ENCODE results near the gene GABPB1. TPM values are rescaled to one million over a fixed set of nuclear protein-coding genes. Genes with fewer than 3 reads are reported as not detected.

Gene GABPB1
- total RNA-seq, 1 experiment from 2014 or later = 44.0 TPM

GRCh38 chr15:50353975-50354837 is 792 bp downstream of the GABPB1 start:
- peak; percentile 83 for DNase-seq (ENCODE audit: low read depth, low spot score)
- in situ Hi-C loops (cut with HindIII; ENCODE audit: low pct_unique_long_range_greater_than_20kb, low sequenced_read_pairs) = no loop called here

- in situ Hi-C loops (cut with HindIII; ENCODE audit: low pct_unique_long_range_greater_than_20kb, low sequenced_read_pairs) = no loop called here
- DNase-seq (ENCODE audit: low read depth, low spot score) = peak; percentile 8
Measured at GRCh38 chr15:50353251-50353974, 1.6 kb downstream of the GABPB1 start.

GRCh38 chr15:50350621-50351020 is 4.4 kb downstream of the GABPB1 start:
- in situ Hi-C loops (cut with HindIII; ENCODE audit: low pct_unique_long_range_greater_than_20kb, low sequenced_read_pairs) = no loop called here
- no peak for DNase-seq (ENCODE audit: low read depth, low spot score)

- DNase-seq (ENCODE audit: low read depth, low spot score) = no peak
- in situ Hi-C loops (cut with HindIII; ENCODE audit: low pct_unique_long_range_greater_than_20kb, low sequenced_read_pairs) = no loop called here
Measured at GRCh38 chr15:50345298-50345697, 9.7 kb downstream of the GABPB1 start.

- DNase-seq (ENCODE audit: low read depth, low spot score) = no peak
- in situ Hi-C loops (cut with HindIII; ENCODE audit: low pct_unique_long_range_greater_than_20kb, low sequenced_read_pairs) = no loop called here
Measured at GRCh38 chr15:50344006-50344464, 11.0 kb downstream of the GABPB1 start.

GRCh38 chr15:50341616-50342136 is 13.3 kb downstream of the GABPB1 start:
- DNase-seq (ENCODE audit: low read depth, low spot score) = no peak
- in situ Hi-C loops (cut with HindIII; ENCODE audit: low pct_unique_long_range_greater_than_20kb, low sequenced_read_pairs) = no loop called here

GRCh38 chr15:50340416-50340815 is 14.6 kb downstream of the GABPB1 start:
- DNase-seq (ENCODE audit: low read depth, low spot score) = no peak
- in situ Hi-C loops (cut with HindIII; ENCODE audit: low pct_unique_long_range_greater_than_20kb, low sequenced_read_pairs) = no loop called here

GRCh38 chr15:50339717-50340116 is 15.3 kb downstream of the GABPB1 start:
- in situ Hi-C loops (cut with HindIII; ENCODE audit: low pct_unique_long_range_greater_than_20kb, low sequenced_read_pairs) = no loop called here
- DNase-seq (ENCODE audit: low read depth, low spot score) = no peak

- no peak for DNase-seq (ENCODE audit: low read depth, low spot score)
- in situ Hi-C loops (cut with HindIII; ENCODE audit: low pct_unique_long_range_greater_than_20kb, low sequenced_read_pairs) = no loop called here
Measured at GRCh38 chr15:50335251-50335650, 19.7 kb downstream of the GABPB1 start.

- in situ Hi-C loops (cut with HindIII; ENCODE audit: low pct_unique_long_range_greater_than_20kb, low sequenced_read_pairs) = no loop called here
- DNase-seq (ENCODE audit: low read depth, low spot score) = no peak
Measured at GRCh38 chr15:50333229-50333628, 21.8 kb downstream of the GABPB1 start.

GRCh38 chr15:50330921-50331320 is 24.1 kb downstream of the GABPB1 start:
- in situ Hi-C loops (cut with HindIII; ENCODE audit: low pct_unique_long_range_greater_than_20kb, low sequenced_read_pairs) = no loop called here
- no peak for DNase-seq (ENCODE audit: low read depth, low spot score)

GRCh38 chr15:50328116-50328515 is 26.9 kb downstream of the GABPB1 start:
- no peak for DNase-seq (ENCODE audit: low read depth, low spot score)
- in situ Hi-C loops (cut with HindIII; ENCODE audit: low pct_unique_long_range_greater_than_20kb, low sequenced_read_pairs) = no loop called here

- in situ Hi-C loops (cut with HindIII; ENCODE audit: low pct_unique_long_range_greater_than_20kb, low sequenced_read_pairs) = no loop called here
- no peak for DNase-seq (ENCODE audit: low read depth, low spot score)
Measured at GRCh38 chr15:50321680-50322210, 33.3 kb downstream of the GABPB1 start.

GRCh38 chr15:50320504-50320903 is 34.5 kb downstream of the GABPB1 start:
- no peak for DNase-seq (ENCODE audit: low read depth, low spot score)
- in situ Hi-C loops (cut with HindIII; ENCODE audit: low pct_unique_long_range_greater_than_20kb, low sequenced_read_pairs) = no loop called here

GRCh38 chr15:50318697-50319096 is 36.3 kb downstream of the GABPB1 start:
- no peak for DNase-seq (ENCODE audit: low read depth, low spot score)
- in situ Hi-C loops (cut with HindIII; ENCODE audit: low pct_unique_long_range_greater_than_20kb, low sequenced_read_pairs) = no loop called here

- DNase-seq (ENCODE audit: low read depth, low spot score) = peak; percentile 60
- in situ Hi-C loops (cut with HindIII; ENCODE audit: low pct_unique_long_range_greater_than_20kb, low sequenced_read_pairs) = no loop called here
Measured at GRCh38 chr15:50315814-50316630, 39.0 kb downstream of the GABPB1 start.

- in situ Hi-C loops (cut with HindIII; ENCODE audit: low pct_unique_long_range_greater_than_20kb, low sequenced_read_pairs) = no loop called here
- no peak for DNase-seq (ENCODE audit: low read depth, low spot score)
Measured at GRCh38 chr15:50312636-50313035, 42.4 kb downstream of the GABPB1 start.

- DNase-seq (ENCODE audit: low read depth, low spot score) = no peak
- in situ Hi-C loops (cut with HindIII; ENCODE audit: low pct_unique_long_range_greater_than_20kb, low sequenced_read_pairs) = no loop called here
Measured at GRCh38 chr15:50307799-50308198, 47.2 kb downstream of the GABPB1 start.

Measured in SK-MEL-5 (cell line).